GM23248 (cell line): Measurements from ENCODE around the gene IGF2BP3.

Experiments
- EZH2 ChIP-seq: fragments of 200-600 bp; sonication (generic); IDR thresholded peaks from 2 replicates; pipeline ENCODE4 v1.6.1; 2018; ENCODE audit warnings: antibody characterized with exemption, mild to moderate bottlenecking; ENCODE audit not compliant: insufficient read depth, poor library complexity, severe bottlenecking
- EZH2phosphoT487 ChIP-seq: fragments of 200-600 bp; sonication (generic); IDR thresholded peaks from 2 replicates; pipeline ENCODE4 v1.6.1; 2018; ENCODE audit warnings: antibody characterized with exemption, moderate library complexity, mild to moderate bottlenecking, low read depth; ENCODE audit not compliant: insufficient read depth

DNA sequence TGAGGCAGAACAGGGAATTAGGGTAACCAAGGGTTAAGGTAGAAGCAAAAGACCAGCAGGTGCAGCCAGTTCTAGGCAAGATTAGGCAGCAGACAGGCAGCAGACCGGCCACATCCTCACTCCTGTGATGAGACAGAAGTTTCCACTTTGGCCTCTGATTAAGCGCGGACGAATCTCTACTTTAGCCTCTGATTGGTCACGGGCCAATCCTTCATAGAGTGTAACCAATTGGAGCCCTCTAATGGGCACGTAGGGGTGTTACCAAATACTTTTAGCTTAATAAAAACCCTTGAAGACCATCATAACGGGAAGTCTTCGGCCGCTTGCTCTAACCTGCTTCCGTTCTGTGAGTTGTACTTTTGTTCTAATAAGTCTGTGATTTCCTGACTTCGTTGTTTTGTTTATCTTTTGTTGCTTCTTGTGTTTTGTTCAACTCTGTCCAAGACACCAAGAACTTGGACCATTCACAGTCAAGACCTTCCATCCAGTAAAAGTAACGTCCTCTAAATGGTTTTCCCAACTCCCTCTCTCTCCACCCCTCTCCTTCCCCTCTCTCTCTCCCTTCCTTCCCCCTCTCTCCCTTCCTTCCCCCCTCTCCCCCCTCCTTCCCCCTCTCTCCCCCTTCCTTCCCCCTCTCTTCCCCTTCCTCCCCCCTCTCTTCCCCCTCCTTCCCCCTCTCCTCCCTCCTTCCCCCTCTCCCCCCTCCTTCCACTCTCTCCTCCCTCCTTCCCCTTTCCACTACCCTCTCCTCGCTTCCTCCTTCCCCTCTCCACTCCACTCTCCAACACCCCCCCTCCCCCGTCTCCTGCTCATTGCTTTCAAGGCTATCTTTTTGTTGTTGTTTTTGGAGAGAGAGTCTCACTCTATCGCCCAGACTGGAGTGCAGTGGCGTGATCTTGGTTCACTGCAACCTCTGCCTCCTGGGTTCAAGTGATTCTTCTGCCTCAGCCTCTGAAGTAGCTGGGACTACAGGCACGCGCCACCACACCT lies 184.3 kb downstream of the IGF2BP3 start:
- TF ChIP-seq EZH2 (no peak), EZH2phosphoT487 (no peak)
